ENCODE data around the gene SRL. TPM values are rescaled to one million over a fixed set of nuclear protein-coding genes. Genes with fewer than 3 reads are reported as not detected.
A peak's percentile ranks its signal among the peaks of the same experiment; 100 is the strongest.

Gene SRL
- total RNA-seq, 5 donors from 2014 or later (not counting 1 experiment from before 2014, with no cell fraction given), result 0.06 TPM; not detected in 4

GRCh38 chr16:4271176-4272113 is 29.6 kb upstream of the SRL start:
- H3K27me3 Mint-ChIP-seq, result no peaks in the 10 kb centered on the region
- Histone ChIP-seq H3K36me3 (ENCODE audit: control insufficient read depth in 2 of 2, extremely low read depth in 1 of 2, insufficient read depth in 1 of 2, low read length in 1 of 2) (peaks cover 0 to 3% of the 10 kb centered on the region in 2 donors), H3K4me3 (ENCODE audit: control insufficient read depth in 1 of 2, extremely low read depth in 1 of 2, low read length in 1 of 2) (peak overlapping the region; percentile 80 to 96), H3K27me3 (replicated peaks in 1 of 2; ENCODE audit: control insufficient read depth in 2 of 2, extremely low read depth in 1 of 2, insufficient read depth in 2 of 2, low read length in 1 of 2) (no peaks in the 10 kb centered on the region), H3K9me3 (no peaks in the 10 kb centered on the region), H3K27ac (ENCODE audit: low read length) (peak overlapping the region; percentile 38), H3K4me1 (ENCODE audit: control insufficient read depth in 1 of 2, extremely low read depth in 1 of 2, insufficient read depth in 2 of 2, low read length in 2 of 2) (peaks cover 3 to 25% of the 10 kb centered on the region in 2 experiments)
- H3K36me3 Mint-ChIP-seq, result peaks cover 4% of the 10 kb centered on the region
- DNase-seq, result peak; percentile 75 to 94 (median 86)
- H3K9me3 Mint-ChIP-seq, result no peaks in the 10 kb centered on the region
- ChIA-PET POLR2A (interaction anchor here in 1 of 2 donors (0.7 kb wide), 1 partner anchor 1756 kb away, joined by 4 read pairs; no protein-coding TSS in a partner anchor), CTCF (interaction anchor here in 1 of 2 donors (0.5 to 3.1 kb wide), 2 partner anchors 18 to 538 kb away, joined by 4 to 28 read pairs; no protein-coding TSS in a partner anchor)
- peak; percentile 82 to 88 (median 84) for ATAC-seq (replicated peaks in 1 of 4)
- under 1% methylated on average over 64 of the region's 72 CpGs for WGBS (ENCODE audit: insufficient coverage)
- peak overlapping the region; percentile 68 to 77 for H3K27ac Mint-ChIP-seq
- peak overlapping the region; percentile 85 to 87 (median 86) for H3K4me3 Mint-ChIP-seq
- peaks cover 13 to 20% (median 19%) of the 10 kb centered on the region in 3 donors for H3K4me1 Mint-ChIP-seq

DNA sequence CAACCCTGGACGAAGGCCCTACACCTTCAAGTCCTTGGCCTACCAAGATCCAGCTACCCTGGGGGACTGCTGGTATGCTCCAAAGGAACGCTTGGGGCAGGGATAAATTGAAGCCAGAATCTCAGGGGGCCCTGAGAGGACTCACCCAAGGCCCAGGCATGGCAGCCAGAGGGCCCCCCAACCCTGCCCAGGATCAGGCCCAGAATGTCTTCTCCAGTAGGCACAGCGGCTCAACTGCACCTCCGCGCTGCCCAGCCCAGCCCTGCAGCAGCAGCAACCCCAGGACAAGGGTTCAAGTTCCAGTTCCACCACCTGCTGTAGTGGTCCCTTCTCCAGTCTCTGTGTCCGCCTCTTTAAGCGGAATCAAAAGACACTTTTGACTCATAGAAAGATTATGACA is 28.7 kb upstream of the SRL start:
- H3K27ac ChIP-seq (ENCODE audit: low read length), result no peak overlapping the region
- Mint-ChIP-seq H3K4me1 (peaks cover 17 to 25% (median 25%) of the 10 kb centered on the region in 3 donors), H3K4me3 (peak overlapping the region; percentile 85 to 87 (median 86)), H3K27me3 (no peaks in the 10 kb centered on the region), H3K36me3 (peaks cover 4% of the 10 kb centered on the region), H3K9me3 (no peaks in the 10 kb centered on the region), H3K27ac (peak overlapping the region; percentile 31 to 79)
- H3K4me3 ChIP-seq (ENCODE audit: control insufficient read depth in 1 of 2, extremely low read depth in 1 of 2, low read length in 1 of 2), result no peak overlapping the region
- WGBS (ENCODE audit: insufficient coverage), result 89% methylated on average over 6 of the region's 7 CpGs
- ATAC-seq (replicated peaks in 1 of 4) (no peak), DNase-seq (no peak)
- peaks cover 0 to 3% of the 10 kb centered on the region in 2 donors for H3K36me3 ChIP-seq (ENCODE audit: control insufficient read depth in 2 of 2, extremely low read depth in 1 of 2, insufficient read depth in 1 of 2, low read length in 1 of 2)
- H3K4me1 ChIP-seq (ENCODE audit: control insufficient read depth in 1 of 2, extremely low read depth in 1 of 2, insufficient read depth in 2 of 2, low read length in 2 of 2), result peaks cover 3 to 25% of the 10 kb centered on the region in 2 experiments
- ChIA-PET CTCF (interaction anchor here (0.6 to 3.1 kb wide), 2 partner anchors 17 to 354 kb away, joined by 3 to 28 read pairs; no protein-coding TSS in a partner anchor), POLR2A (interaction anchor here in 1 of 2 donors (0.6 to 0.7 kb wide), 2 partner anchors 11 to 1357 kb away, joined by 3 read pairs; no protein-coding TSS in a partner anchor)
- no peaks in the 10 kb centered on the region for H3K27me3 ChIP-seq (replicated peaks in 1 of 2; ENCODE audit: control insufficient read depth in 2 of 2, extremely low read depth in 1 of 2, insufficient read depth in 2 of 2, low read length in 1 of 2)
- no peaks in the 10 kb centered on the region for H3K9me3 ChIP-seq

GRCh38 chr16:4270091-4270490 is 28.2 kb upstream of the SRL start:
- peaks cover 3 to 25% of the 10 kb centered on the region in 2 experiments for H3K4me1 ChIP-seq (ENCODE audit: control insufficient read depth in 1 of 2, extremely low read depth in 1 of 2, insufficient read depth in 2 of 2, low read length in 2 of 2)
- ATAC-seq (replicated peaks in 1 of 4), result no peak
- no peak overlapping the region for H3K27ac Mint-ChIP-seq
- no peaks in the 10 kb centered on the region for H3K9me3 Mint-ChIP-seq
- DNase-seq, result no peak
- peak overlapping the region; percentile 54 to 86 (median 60) for H3K4me3 Mint-ChIP-seq
- H3K27ac ChIP-seq (ENCODE audit: low read length), result no peak overlapping the region
- CTCF ChIA-PET, result interaction anchor here (0.6 to 3.1 kb wide), 2 partner anchors 16 to 355 kb away, joined by 3 to 28 read pairs; no protein-coding TSS in a partner anchor
- no peaks in the 10 kb centered on the region for H3K27me3 ChIP-seq (replicated peaks in 1 of 2; ENCODE audit: control insufficient read depth in 2 of 2, extremely low read depth in 1 of 2, insufficient read depth in 2 of 2, low read length in 1 of 2)
- no peaks in the 10 kb centered on the region for H3K9me3 ChIP-seq
- H3K4me1 Mint-ChIP-seq, result peaks cover 17 to 25% (median 25%) of the 10 kb centered on the region in 3 donors
- no peaks in the 10 kb centered on the region for H3K27me3 Mint-ChIP-seq
- H3K4me3 ChIP-seq (ENCODE audit: control insufficient read depth in 1 of 2, extremely low read depth in 1 of 2, low read length in 1 of 2), result no peak overlapping the region
- POLR2A ChIA-PET, result interaction anchor here in 1 of 2 donors (0.7 kb wide), 1 partner anchor 1357 kb away, joined by 3 read pairs; no protein-coding TSS in a partner anchor
- H3K36me3 ChIP-seq (ENCODE audit: control insufficient read depth in 2 of 2, extremely low read depth in 1 of 2, insufficient read depth in 1 of 2, low read length in 1 of 2), result peaks cover 0 to 3% of the 10 kb centered on the region in 2 donors
- WGBS (ENCODE audit: insufficient coverage), result 100% methylated on average over 3 of the region's 5 CpGs
- peaks cover 4% of the 10 kb centered on the region for H3K36me3 Mint-ChIP-seq

DNA sequence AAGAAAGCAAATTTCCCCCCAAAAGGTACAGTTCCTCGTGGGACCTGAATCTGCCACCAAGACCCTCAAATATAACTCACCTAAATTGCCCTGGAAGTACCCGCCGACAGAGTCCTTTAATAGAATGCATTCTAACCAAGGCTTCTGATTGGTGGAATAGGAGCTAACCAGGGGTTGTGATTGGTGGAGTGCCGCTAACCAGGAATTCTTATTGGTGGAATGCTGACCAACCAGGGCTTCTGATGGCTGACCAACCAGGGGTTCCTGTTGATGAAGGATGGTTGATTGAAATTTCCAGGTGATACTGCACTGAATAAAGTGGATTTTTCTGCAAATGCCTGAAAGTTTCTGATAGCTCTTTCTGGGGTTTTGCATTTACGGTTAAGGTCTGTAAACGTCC is 24.5 kb upstream of the SRL start:
- no peak for ATAC-seq (replicated peaks in 1 of 4)
- H3K36me3 ChIP-seq (ENCODE audit: control insufficient read depth in 2 of 2, extremely low read depth in 1 of 2, insufficient read depth in 1 of 2, low read length in 1 of 2), result peaks cover 12% of the 10 kb centered on the region in 2 donors
- Mint-ChIP-seq H3K9me3 (no peaks in the 10 kb centered on the region), H3K4me3 (no peak overlapping the region), H3K4me1 (peaks cover 18 to 26% (median 19%) of the 10 kb centered on the region in 3 donors), H3K36me3 (peaks cover 9% of the 10 kb centered on the region), H3K27ac (no peak overlapping the region), H3K27me3 (no peaks in the 10 kb centered on the region)
- no peak for DNase-seq
- H3K4me1 ChIP-seq (ENCODE audit: control insufficient read depth in 1 of 2, extremely low read depth in 1 of 2, insufficient read depth in 2 of 2, low read length in 2 of 2), result peaks cover 3 to 17% of the 10 kb centered on the region in 2 experiments
- CTCF ChIA-PET, result interaction anchor here in 1 of 2 donors (1.1 kb wide), 1 partner anchor 13 kb away, joined by 4 read pairs; no protein-coding TSS in a partner anchor
- POLR2A ChIA-PET, result no interaction called here
- H3K27me3 ChIP-seq (replicated peaks in 1 of 2; ENCODE audit: control insufficient read depth in 2 of 2, extremely low read depth in 1 of 2, insufficient read depth in 2 of 2, low read length in 1 of 2), result no peaks in the 10 kb centered on the region
- no peak overlapping the region for H3K27ac ChIP-seq (ENCODE audit: low read length)
- H3K9me3 ChIP-seq, result no peaks in the 10 kb centered on the region
- WGBS (ENCODE audit: insufficient coverage), result 100% methylated on average over 3 of the region's 6 CpGs
- H3K4me3 ChIP-seq (ENCODE audit: control insufficient read depth in 1 of 2, extremely low read depth in 1 of 2, low read length in 1 of 2), result no peak overlapping the region

DNA sequence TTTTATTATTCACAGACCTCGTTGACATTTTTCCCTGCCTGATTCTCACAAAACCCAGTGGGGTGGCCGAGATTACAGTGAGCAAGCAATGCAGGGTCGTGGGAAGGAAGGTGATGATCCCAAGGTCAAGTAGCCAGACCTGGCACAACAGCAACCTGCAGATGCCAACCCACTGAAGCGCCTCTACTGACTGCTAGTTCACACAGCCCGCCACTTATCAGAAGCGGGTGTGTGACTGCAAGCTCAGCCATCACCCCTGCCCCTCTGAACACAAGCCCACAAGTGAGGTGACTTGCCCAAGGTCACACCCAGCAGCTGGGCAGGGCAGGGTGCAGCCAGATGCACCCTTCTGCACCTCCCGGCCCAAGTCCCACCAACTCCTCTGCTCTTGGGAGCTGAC is 23.8 kb upstream of the SRL start:
- no peaks in the 10 kb centered on the region for H3K9me3 Mint-ChIP-seq
- no peak for ATAC-seq (replicated peaks in 1 of 4)
- ChIA-PET POLR2A (no interaction called here), CTCF (interaction anchor here in 1 of 2 donors (1.1 kb wide), 1 partner anchor 12 kb away, joined by 4 read pairs; no protein-coding TSS in a partner anchor)
- Histone ChIP-seq H3K4me1 (ENCODE audit: control insufficient read depth in 1 of 2, extremely low read depth in 1 of 2, insufficient read depth in 2 of 2, low read length in 2 of 2) (peaks cover 0 to 10% of the 10 kb centered on the region in 2 experiments), H3K4me3 (ENCODE audit: control insufficient read depth in 1 of 2, extremely low read depth in 1 of 2, low read length in 1 of 2) (no peak overlapping the region), H3K27ac (ENCODE audit: low read length) (no peak overlapping the region), H3K27me3 (replicated peaks in 1 of 2; ENCODE audit: control insufficient read depth in 2 of 2, extremely low read depth in 1 of 2, insufficient read depth in 2 of 2, low read length in 1 of 2) (no peaks in the 10 kb centered on the region), H3K36me3 (ENCODE audit: control insufficient read depth in 2 of 2, extremely low read depth in 1 of 2, insufficient read depth in 1 of 2, low read length in 1 of 2) (peaks cover 13 to 14% of the 10 kb centered on the region in 2 donors), H3K9me3 (no peaks in the 10 kb centered on the region)
- peaks cover 9% of the 10 kb centered on the region for H3K36me3 Mint-ChIP-seq
- 91% methylated on average over 6 of the region's 7 CpGs for WGBS (ENCODE audit: insufficient coverage)
- no peak overlapping the region for H3K27ac Mint-ChIP-seq
- H3K4me3 Mint-ChIP-seq, result no peak overlapping the region
- no peak for DNase-seq
- H3K4me1 Mint-ChIP-seq, result peaks cover 17 to 22% (median 18%) of the 10 kb centered on the region in 3 donors
- H3K27me3 Mint-ChIP-seq, result no peaks in the 10 kb centered on the region

GRCh38 chr16:4264546-4264945 is 22.7 kb upstream of the SRL start:
- no peak overlapping the region for H3K4me3 Mint-ChIP-seq
- no peaks in the 10 kb centered on the region for H3K9me3 Mint-ChIP-seq
- H3K36me3 ChIP-seq (ENCODE audit: control insufficient read depth in 2 of 2, extremely low read depth in 1 of 2, insufficient read depth in 1 of 2, low read length in 1 of 2), result peaks cover 13 to 20% of the 10 kb centered on the region in 2 donors
- ChIA-PET CTCF (no interaction called here), POLR2A (interaction anchor here in 1 of 2 donors (0.6 kb wide), 1 partner anchor 136 kb away, joined by 10 read pairs; no protein-coding TSS in a partner anchor)
- ATAC-seq (replicated peaks in 1 of 4), result no peak
- DNase-seq, result no peak
- WGBS (ENCODE audit: insufficient coverage), result 80% methylated on average over 2 of the region's 5 CpGs
- peaks cover 0 to 4% of the 10 kb centered on the region in 2 experiments for H3K4me1 ChIP-seq (ENCODE audit: control insufficient read depth in 1 of 2, extremely low read depth in 1 of 2, insufficient read depth in 2 of 2, low read length in 2 of 2)
- H3K4me1 Mint-ChIP-seq, result peaks cover 14 to 18% (median 14%) of the 10 kb centered on the region in 3 donors
- no peak overlapping the region for H3K27ac ChIP-seq (ENCODE audit: low read length)
- H3K27me3 ChIP-seq (replicated peaks in 1 of 2; ENCODE audit: control insufficient read depth in 2 of 2, extremely low read depth in 1 of 2, insufficient read depth in 2 of 2, low read length in 1 of 2), result no peaks in the 10 kb centered on the region
- H3K4me3 ChIP-seq (ENCODE audit: control insufficient read depth in 1 of 2, extremely low read depth in 1 of 2, low read length in 1 of 2), result no peak overlapping the region
- H3K27ac Mint-ChIP-seq, result no peak overlapping the region
- H3K27me3 Mint-ChIP-seq, result no peaks in the 10 kb centered on the region
- peaks cover 9% of the 10 kb centered on the region for H3K36me3 Mint-ChIP-seq
- H3K9me3 ChIP-seq, result no peaks in the 10 kb centered on the region
